ENCODE results near the gene SLC35E2B.
"Not testable (repeated sequence)": the region's sequence is repeated elsewhere in the genome, so short reads cannot be mapped to it uniquely, and the experiment has no call there.

The SLC35E2B gene

GRCh38 chr1:1726088-1726487 is 33.5 kb upstream of the SLC35E2B start:
- Histone ChIP-seq H3K27ac (peak overlapping the region in 3 of 11 experiments; percentile 17 to 38 (median 22); a peak in 4 of 22 replicates), H3K4me1 (peaks cover 0 to 25% (median 12%) of the 10 kb centered on the region in 10 experiments; a peak in 12 of 20 replicates), H3K36me3 (peaks cover 12 to 52% (median 26%) of the 10 kb centered on the region in 11 experiments)
- not testable (repeated sequence) for H3K9ac ChIP-seq; H3K9me3 ChIP-seq (replicated peaks in 1 of 11); H3K4me3 ChIP-seq; H4K20me1 ChIP-seq; H3K27me3 ChIP-seq; H3K4me2 ChIP-seq

- H3K27me3 ChIP-seq; H3K9me3 ChIP-seq (replicated peaks in 1 of 11): not testable (repeated sequence)
- Histone ChIP-seq H3K36me3 (peaks cover 18 to 53% (median 29%) of the 10 kb centered on the region in 11 experiments), H3K9ac (peak within 1 kb of the TSS; percentile 74 to 89 (median 86)), H3K4me1 (peaks cover 0 to 16% (median 10%) of the 10 kb centered on the region in 10 experiments; a peak in 12 of 20 replicates), H4K20me1 (peaks cover 0 to 10% (median 0%) of the 10 kb centered on the region in 11 experiments; a peak in 6 of 22 replicates), H3K4me3 (peak within 1 kb of the TSS; percentile 66 to 83 (median 76)), H3K4me2 (peak within 1 kb of the TSS in 5 of 11 experiments; percentile 6 to 48 (median 29); a peak in 4 of 22 replicates), H3K27ac (peak within 1 kb of the TSS; percentile 74 to 87 (median 84); a peak in 21 of 22 replicates)
Observed at GRCh38 chr1:1724035-1724864, 31.7 kb upstream of the SLC35E2B start, which contains the start of gene CDK11A. Gene CDK11A, minus strand, starts transcription at chr1:1724357. Its CDS starts 1,539 bp downstream, at chr1:1722818.

DNA sequence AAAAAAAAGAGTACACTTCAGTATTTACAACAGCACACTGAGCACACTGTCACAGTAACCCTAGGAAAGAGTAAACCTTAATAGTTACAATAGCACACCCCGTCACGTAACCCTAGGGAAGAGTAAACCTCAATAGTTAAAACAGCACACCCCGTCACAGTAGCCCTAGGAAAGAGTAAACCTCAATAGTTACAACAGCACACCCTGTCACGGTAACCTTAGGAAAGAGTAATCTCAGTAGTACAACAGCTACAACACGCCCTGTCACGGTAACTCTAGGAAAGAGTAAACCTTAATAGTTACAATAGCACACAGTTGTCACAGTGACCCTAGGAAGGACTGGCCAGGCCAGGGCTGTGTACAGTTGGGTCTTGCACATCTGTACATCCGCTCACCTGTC is 28.6 kb upstream of the SLC35E2B start:
- Histone ChIP-seq H3K4me1 (peaks cover 0 to 4% (median 0%) of the 10 kb centered on the region in 10 experiments; a peak in 1 of 20 replicates), H3K4me3 (no peak overlapping the region), H3K9me3 (replicated peaks in 1 of 11) (no peaks in the 10 kb centered on the region), H3K9ac (peak overlapping the region in 1 of 11 experiments; percentile 3; a peak in 2 of 22 replicates), H4K20me1 (peaks cover 0 to 10% (median 0%) of the 10 kb centered on the region in 11 experiments; a peak in 7 of 22 replicates), H3K36me3 (peaks cover 39 to 62% (median 48%) of the 10 kb centered on the region in 11 experiments), H3K27me3 (no peaks in the 10 kb centered on the region), H3K4me2 (no peak overlapping the region), H3K27ac (no peak overlapping the region)
- no peak for TF ChIP-seq Cebpa-rat (IDR thresholded peaks at IDR 0.05)

- H4K20me1 ChIP-seq; H3K27me3 ChIP-seq; H3K4me3 ChIP-seq; H3K9ac ChIP-seq; H3K4me2 ChIP-seq; H3K9me3 ChIP-seq (replicated peaks in 1 of 11); H3K4me1 ChIP-seq; H3K27ac ChIP-seq: not testable (repeated sequence)
- peaks cover 33 to 54% (median 42%) of the 10 kb centered on the region in 11 experiments for H3K36me3 ChIP-seq
Observed at GRCh38 chr1:1715109-1715883, 22.7 kb upstream of the SLC35E2B start.

GRCh38 chr1:1707897-1708296 is 15.3 kb upstream of the SLC35E2B start:
- H3K4me1 ChIP-seq; H3K9me3 ChIP-seq (replicated peaks in 1 of 11); H3K9ac ChIP-seq; H3K27me3 ChIP-seq; H3K4me3 ChIP-seq; H3K27ac ChIP-seq; H3K4me2 ChIP-seq; H4K20me1 ChIP-seq: not testable (repeated sequence)
- H3K36me3 ChIP-seq = peaks cover 0 to 23% (median 19%) of the 10 kb centered on the region in 11 experiments; a peak in 17 of 22 replicates

DNA sequence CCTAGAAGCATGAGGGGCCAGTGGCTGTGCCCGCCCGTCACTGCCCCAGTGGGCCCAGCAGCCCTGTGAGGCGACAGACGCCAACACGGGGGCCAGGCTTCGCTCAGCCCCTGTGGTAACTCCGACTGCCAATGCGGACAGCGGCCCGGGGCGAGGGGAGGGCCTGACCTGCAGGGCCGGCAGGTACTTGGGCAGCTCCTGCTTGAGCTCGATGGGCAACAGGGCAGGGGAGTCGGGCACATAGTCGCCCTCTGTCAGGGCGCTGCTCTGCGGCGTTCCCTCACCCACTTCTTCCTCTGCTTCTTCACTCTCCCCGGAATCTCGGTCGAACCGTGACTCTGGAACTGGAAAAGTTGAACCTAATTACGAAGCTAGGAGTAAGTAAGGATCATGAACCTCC is 14.6 kb upstream of the SLC35E2B start:
- H3K9me3 ChIP-seq (replicated peaks in 1 of 11); H3K4me2 ChIP-seq; H3K27ac ChIP-seq; H3K4me1 ChIP-seq; H3K9ac ChIP-seq; H3K4me3 ChIP-seq; H3K27me3 ChIP-seq; H4K20me1 ChIP-seq: not testable (repeated sequence)
- peaks cover 0 to 23% (median 19%) of the 10 kb centered on the region in 11 experiments; a peak in 17 of 22 replicates for H3K36me3 ChIP-seq

- H3K9me3 ChIP-seq (replicated peaks in 1 of 11); H3K27ac ChIP-seq; H3K4me1 ChIP-seq; H3K27me3 ChIP-seq; H3K4me2 ChIP-seq; H3K9ac ChIP-seq; H4K20me1 ChIP-seq; H3K4me3 ChIP-seq: not testable (repeated sequence)
- peaks cover 0 to 23% (median 19%) of the 10 kb centered on the region in 11 experiments; a peak in 17 of 22 replicates for H3K36me3 ChIP-seq
Observed at GRCh38 chr1:1705623-1706022, 13.0 kb upstream of the SLC35E2B start.

DNA sequence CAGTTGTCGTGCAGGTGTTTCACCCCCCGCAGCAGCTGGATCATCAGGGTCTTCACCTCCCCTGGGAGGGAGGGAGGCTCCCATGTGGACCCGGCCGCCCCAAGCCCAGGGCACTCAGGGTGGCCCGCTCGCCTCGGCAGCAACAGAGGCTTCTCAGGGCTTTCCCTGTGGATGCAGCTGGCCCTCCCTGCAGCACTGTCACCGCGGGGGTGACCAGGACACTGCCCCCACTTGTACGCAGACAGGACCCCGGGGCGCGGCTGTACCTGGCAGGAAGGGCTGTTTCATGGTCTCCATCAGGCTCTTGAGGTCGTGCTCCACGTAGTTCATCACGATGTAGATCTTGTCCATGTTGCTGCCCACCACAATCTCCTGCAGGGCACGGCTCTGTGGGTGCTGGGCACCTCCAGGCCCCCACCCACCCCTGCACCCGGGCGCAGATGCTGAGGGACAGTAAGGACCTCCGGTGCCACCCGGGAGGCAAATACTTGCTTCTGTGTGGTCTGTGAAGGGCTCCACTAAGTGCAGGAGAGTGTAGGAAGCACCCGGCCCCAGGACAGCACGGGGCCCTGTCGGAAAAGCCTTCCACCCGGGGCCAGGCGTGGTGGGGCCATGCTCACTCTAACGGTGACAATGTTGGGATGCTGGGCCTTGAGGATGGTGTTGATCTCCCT is 11.8 kb upstream of the SLC35E2B start:
- H4K20me1 ChIP-seq; H3K27ac ChIP-seq; H3K9ac ChIP-seq; H3K4me3 ChIP-seq; H3K4me1 ChIP-seq; H3K27me3 ChIP-seq; H3K4me2 ChIP-seq; H3K9me3 ChIP-seq (replicated peaks in 1 of 11): not testable (repeated sequence)
- peaks cover 0 to 23% (median 19%) of the 10 kb centered on the region in 11 experiments; a peak in 17 of 22 replicates for H3K36me3 ChIP-seq

DNA sequence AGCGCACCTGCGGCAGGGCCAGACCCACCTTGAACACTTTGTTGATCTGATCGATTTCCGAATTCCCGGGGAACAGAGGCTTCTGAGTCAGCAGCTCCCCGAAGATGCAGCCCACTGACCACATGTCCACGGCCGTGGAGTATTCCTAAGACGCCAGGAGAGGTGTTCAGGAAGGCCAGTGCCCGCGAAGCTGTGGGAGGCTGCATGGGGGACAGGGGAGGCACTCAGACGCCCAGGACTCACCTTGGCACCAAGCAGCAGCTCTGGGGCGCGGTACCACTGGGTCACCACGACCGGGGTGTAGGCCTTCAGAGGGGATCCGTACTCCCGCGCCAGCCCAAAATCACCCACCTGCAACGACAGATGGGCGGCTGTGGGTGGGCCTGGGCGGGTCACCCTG is 11.2 kb upstream of the SLC35E2B start:
- no peak for TF ChIP-seq Cebpa-rat (IDR thresholded peaks at IDR 0.05)
- Histone ChIP-seq H3K9ac (no peak overlapping the region), H3K27ac (no peak overlapping the region), H3K4me1 (no peaks in the 10 kb centered on the region), H3K4me3 (no peak overlapping the region), H3K36me3 (peaks cover 0 to 23% (median 19%) of the 10 kb centered on the region in 11 experiments; a peak in 17 of 22 replicates), H3K4me2 (no peak overlapping the region), H4K20me1 (no peaks in the 10 kb centered on the region; a peak in 2 of 22 replicates), H3K9me3 (replicated peaks in 1 of 11) (no peaks in the 10 kb centered on the region), H3K27me3 (no peaks in the 10 kb centered on the region)

GRCh38 chr1:1702506-1702905 is 9.9 kb upstream of the SLC35E2B start:
- not testable (repeated sequence) for H3K27ac ChIP-seq; H3K4me1 ChIP-seq; H3K27me3 ChIP-seq; H4K20me1 ChIP-seq; H3K9me3 ChIP-seq (replicated peaks in 1 of 11); H3K9ac ChIP-seq; H3K4me2 ChIP-seq; H3K4me3 ChIP-seq
- H3K36me3 ChIP-seq = peaks cover 0 to 23% (median 19%) of the 10 kb centered on the region in 11 experiments; a peak in 17 of 22 replicates

- not testable (repeated sequence) for H3K4me1 ChIP-seq; H3K9me3 ChIP-seq (replicated peaks in 1 of 11); H3K4me3 ChIP-seq; H3K27me3 ChIP-seq; H3K27ac ChIP-seq; H4K20me1 ChIP-seq; H3K4me2 ChIP-seq; H3K9ac ChIP-seq
- H3K36me3 ChIP-seq = peaks cover 0 to 15% (median 11%) of the 10 kb centered on the region in 11 experiments; a peak in 15 of 22 replicates
Observed at GRCh38 chr1:1700557-1700956, 8.0 kb upstream of the SLC35E2B start.

- not testable (repeated sequence) for H3K4me1 ChIP-seq; H4K20me1 ChIP-seq; H3K27ac ChIP-seq; H3K9ac ChIP-seq; H3K9me3 ChIP-seq (replicated peaks in 1 of 11); H3K27me3 ChIP-seq; H3K4me3 ChIP-seq; H3K4me2 ChIP-seq
- H3K36me3 ChIP-seq = peaks cover 0 to 15% (median 11%) of the 10 kb centered on the region in 11 experiments; a peak in 15 of 22 replicates
Observed at GRCh38 chr1:1700067-1700466, 7.5 kb upstream of the SLC35E2B start.
